GM19239 (cell line): ENCODE data around the gene NOD1.

ENCODE experiments used
- DNase-seq: peaks from one replicate; pipeline ENCODE4 v3.0.0; 2011; ENCODE audit warnings: low spot score; ENCODE audit not compliant: insufficient read length
- FAIRE-seq: peaks from 2 replicates; lab custom pipeline; 2011; peaks lifted over from hg19 to GRCh38; lab: Jason Lieb, UNC

Gene NOD1

DNA sequence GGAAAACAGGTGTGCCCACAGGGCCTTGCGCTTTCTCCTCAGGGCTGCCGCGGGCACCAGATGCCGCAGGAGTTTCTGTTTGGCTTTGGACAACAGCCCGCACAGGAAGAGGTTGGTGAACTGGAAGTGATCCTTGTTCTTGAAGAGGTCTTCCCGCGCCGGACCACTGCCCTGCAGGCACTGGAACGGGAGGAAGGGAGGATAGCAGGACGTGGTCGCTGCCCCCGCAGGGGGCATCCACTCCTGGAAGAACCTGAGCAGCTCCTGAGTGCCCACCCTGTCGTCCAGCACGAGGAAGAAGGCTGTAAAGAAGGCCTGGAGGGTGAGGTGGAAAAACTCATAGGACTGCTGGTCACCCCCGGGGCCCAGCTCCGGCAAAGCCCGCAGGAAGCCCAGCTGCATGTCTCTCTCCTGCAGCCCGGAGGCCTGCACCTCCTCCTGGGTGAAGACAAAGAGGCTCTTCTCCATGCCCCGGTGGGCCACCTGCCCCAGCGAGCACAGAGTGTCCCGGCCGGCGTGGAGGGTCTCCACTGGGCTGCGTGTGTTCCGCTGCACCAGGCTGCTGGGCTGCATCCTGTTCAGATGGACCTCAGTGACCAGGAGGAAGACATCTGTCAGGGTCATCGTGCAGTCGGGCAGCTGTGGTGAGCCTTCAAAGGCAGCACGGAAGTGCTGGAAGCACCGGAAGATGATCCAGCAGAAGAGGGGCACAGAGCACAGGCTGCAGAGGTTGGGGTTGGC, 26.9 kb downstream of the NOD1 start:
- no peak for FAIRE-seq
- DNase-seq: no peak

DNA sequence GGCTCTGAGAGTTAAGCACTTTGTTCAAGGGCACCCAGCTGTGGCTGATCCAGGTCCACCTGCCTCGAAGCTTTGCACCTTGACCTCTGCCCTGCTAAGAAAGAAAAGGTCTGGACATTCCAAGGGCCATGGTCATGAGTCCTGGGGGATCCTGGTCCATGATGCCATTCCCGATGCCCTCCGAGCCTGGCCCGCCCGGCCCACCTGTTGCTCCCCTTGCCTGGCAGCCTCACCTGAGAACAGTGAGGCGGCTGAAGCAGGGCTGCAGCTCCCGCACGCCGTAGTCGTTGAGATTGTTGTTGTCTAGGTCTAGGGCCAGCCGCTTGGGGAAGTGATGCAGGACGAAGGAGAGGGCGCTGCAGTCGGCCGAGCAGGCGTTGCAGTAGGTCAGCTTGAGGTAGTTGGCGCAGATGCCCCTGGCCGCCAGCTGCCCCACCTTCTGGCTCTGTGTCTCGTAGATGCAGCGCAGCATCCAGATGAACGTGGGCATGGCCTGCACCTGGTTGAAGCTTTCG, 27.5 kb downstream of the NOD1 start:
- DNase-seq (no peak), FAIRE-seq (no peak)

DNA sequence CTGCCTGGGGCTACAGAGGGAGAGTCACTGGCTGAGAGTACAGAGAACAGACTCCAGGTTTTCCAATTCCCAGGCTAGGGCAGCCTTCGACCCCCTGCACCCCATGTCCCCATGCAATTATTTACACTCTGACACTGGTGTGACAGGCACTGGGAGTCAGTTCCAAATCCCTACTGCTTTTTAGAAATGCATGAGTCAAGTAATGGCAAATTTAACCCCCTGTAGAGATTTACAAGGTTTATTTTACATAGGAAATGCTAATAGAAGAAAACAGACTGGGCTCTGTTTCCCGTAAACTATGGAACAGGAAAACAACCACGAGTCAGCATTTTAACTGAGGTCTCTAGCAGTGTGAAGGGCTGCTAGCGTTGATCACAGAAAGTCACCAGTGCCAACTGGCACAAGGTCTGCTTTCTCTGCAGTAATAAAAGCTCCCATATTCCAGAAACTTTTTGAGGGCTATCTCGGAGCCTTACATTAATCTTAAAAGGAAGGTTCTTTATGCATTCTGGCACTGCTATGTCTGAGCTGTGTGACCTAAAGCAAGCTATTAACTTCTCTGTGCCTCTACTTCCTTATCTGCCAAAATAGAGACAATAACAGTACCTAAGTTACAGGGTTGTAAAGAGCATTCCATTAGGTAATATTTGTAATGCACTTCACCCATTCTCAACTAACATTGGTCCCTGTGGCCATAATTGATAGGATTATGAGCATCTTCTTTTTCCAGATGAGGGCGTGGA, 28.2 kb downstream of the NOD1 start:
- DNase-seq: no peak

DNA sequence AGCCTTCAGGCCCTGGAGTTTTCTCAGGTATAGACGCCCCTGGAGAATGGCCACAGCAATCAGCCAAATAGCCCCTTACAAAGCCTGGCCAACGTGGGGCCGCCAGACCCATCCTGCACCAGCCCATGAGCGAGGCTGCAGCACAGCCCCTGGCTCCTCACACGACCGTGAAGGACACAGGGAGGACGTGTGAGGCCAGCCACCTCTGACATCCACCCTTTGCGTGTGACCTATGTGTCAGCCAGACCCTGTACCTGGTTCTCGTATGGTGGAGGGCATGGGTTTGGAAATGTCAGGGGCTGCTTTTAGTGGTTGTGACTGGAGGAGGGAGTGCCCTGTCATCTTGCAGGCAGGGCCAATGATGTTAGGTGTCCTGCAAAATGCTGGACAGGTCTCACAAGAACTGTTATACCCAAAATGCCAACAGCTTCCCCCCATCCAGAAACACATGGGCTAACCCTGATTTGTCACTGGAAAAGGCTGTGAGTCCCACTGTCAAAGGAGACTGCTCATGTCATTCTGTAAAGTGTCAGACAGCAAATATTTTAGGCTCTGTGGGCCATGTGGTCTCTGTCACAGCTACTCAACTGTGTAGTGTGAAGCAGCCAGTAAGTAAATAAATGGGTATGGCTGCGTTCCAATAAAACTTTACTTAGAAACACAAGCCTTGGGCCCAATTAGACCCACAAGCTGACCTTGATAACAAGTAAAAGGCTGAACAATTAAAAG, 30.0 kb downstream of the NOD1 start:
- no peak for FAIRE-seq
- no peak for DNase-seq

More for the DNA sequence above, 28.2 kb downstream of the NOD1 start:
- FAIRE-seq: no peak

DNA sequence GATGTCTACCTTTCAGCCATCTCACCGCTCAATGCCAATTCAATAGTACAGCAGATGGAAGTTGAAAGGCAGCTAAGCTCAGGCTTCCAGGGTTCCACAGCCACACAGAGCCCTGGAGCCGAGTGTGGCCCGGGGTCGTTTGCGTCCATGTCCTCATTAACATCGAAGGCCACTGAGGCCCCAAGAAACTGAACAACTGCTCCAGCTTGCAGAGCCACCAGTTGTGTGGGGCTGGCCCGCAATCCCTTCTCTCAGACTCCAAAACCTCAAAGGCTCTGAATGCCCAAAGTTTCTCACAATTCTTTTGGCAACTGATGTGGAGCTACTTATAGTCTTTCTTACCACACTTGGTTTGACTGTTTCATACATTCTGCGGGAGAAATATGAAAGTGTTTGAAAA, 31.1 kb downstream of the NOD1 start:
- FAIRE-seq: no peak

DNA sequence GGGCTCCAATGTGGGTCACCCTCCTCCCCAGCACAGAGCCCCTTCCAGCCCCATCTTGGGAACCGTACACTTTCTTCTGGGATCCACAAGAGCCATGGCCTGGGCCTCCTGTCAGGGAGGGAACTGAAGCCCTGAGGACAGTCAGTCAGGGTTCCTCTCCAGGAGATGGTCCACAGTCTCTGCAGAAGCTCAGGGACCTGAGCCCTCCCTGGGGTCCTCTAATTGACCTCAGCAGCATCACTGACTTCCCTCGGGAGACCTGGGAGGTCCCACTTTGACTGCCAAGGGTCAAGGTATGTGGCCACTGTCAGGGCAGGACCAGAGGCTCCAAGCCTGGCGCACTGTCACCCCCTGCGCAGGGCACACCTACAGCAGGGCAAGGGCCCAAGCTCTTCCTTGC, 32.3 kb downstream of the NOD1 start:
- FAIRE-seq (no peak), DNase-seq (no peak)

More for the DNA sequence above, 31.1 kb downstream of the NOD1 start:
- no peak for DNase-seq

DNA sequence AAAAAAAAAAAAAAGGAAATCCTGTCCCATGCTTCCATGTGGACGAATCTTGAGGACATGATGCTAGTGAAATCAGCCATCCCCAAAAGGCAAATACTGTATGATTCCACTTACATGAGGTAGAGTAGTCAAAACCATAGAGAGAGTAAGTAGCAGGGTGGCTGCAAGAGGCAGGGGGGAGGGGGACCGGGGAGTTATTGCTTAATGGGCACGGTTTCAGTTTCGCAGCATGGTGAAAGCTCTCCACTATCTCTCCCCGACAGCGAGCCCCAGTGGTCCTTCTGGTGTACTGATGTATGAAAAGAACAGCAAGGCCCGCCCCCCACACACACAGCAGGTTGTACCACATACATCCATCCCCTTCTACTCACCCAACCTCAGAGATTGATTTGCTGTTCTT, 32.8 kb downstream of the NOD1 start:
- FAIRE-seq: peak; percentile 92

DNA sequence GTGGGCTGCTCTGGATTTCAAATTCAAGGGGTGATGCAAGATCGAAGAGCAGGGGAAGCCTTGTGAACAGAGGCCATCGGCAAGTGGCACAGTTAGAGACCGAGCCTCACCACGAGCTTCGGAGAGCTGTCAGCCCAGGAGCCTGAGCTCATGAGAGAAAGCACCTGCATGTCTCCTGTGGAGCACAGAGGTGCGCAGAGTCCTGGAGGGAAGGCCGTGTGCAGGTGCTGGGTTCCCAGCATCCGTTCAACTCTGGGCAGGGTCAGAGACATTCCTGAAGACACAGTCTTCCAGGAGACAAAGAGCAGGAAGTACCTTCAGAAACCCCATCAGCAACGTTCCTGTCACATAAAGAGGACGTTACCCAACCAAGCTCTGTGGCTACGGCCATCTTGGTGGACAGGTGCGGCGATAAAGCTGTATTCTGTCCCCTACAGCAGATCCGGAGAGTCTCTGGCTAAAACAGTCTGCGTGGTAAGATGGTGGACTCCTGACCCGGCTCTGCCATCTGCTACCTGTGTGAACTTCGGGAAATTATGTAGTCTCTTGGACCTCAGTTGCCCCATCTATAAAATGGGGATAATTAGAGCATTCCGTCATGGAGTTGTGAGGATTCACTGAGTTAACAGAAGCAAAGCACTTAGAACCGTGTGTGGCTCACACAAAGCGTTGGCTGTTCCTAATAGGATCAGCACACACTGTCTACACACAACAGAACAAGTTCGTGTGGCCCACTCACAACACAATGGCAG, 40.6 kb downstream of the NOD1 start:
- FAIRE-seq (no peak), DNase-seq (no peak)

More for the DNA sequence above, 32.8 kb downstream of the NOD1 start:
- DNase-seq: peak; percentile 89

DNA sequence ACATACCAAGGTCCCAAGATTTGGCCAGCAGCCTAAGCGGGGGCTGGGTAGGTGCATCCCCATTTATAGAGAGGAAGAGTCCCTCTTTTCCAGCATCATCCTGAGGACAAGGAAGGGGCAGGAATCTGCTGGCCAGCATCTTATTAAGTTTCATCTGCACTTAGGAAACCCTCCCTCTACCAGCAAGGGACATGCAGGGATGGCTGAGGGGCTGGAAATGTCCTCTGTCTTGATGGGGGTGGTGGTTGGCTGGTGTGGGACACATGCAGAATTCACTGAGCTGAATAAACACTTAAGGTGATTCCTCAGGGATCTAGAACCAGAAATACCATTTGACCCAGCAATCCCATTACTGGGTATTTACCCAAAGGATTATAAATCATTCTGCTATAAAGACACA, 42.1 kb downstream of the NOD1 start:
- DNase-seq: no peak
- FAIRE-seq: no peak

DNA sequence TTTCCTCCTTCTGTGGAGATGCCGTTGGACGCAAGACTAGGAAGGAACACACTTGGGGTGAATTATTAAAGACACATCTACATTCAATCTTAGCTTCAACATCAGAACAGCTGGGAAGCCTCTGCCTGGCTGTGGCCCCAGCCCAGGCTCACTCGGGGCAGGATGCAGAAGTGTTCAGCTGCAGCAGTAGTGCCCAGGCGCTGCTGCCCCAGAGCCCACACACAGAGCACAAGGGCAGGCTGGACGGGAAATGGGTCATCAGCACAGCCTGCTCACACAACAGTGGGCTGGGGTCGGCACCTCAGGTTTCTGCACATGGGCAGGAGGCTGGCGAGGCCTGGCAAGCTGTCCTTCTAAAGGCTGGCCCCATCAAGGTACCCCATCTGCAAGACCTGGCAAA, 42.5 kb downstream of the NOD1 start:
- DNase-seq (no peak), FAIRE-seq (no peak)

DNA sequence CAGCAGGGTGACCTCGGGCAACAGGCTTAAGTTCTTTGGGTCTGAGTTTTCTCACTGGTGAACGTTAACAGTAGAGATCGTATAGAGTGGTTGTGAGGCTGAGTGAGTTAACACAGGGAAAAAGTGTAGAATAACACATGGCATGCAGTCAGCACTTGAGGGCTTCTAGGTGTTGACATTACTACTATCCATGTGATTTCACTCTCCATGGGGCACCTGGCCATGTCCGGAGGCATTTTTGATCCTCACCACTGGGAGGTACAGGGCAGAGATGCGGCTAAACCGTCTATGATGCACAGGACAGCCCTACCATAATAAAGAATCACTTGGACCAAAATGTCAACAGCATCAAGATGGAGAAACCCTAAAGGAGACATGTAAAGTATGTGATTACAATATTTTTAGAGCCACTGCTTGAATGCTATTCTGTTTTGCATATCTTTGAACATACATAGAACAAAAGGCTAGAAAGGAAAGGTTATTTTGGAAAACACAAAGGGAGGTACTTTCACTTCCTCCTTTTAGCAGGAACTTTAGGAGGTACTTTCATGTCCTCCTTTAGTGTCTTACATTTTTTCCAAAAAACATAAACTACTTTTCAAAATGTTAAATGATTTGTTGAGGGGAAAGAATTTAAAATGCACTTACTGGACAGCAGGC, 44.3 kb downstream of the NOD1 start:
- DNase-seq (no peak), FAIRE-seq (peak; percentile 42)

DNA sequence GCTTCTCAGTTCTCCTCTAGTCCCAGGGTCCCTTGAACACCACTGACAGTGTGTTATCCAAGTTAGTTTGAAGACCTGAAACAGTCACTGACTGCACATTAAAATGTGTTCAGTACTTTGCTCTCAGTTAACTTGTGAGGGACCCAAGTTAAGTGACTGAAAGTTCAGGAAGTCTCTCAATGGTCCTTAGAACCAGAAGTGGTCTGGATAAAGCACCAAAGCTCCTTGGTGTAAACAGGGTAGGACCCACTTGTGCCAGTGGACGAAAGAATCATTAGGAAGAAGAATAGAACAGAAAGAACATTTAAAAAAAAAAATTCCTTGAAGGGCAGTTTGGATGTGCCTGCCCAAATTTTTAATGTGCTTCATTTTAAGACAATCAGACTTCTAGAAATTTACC, 45.1 kb downstream of the NOD1 start:
- no peak for FAIRE-seq
- no peak for DNase-seq

DNA sequence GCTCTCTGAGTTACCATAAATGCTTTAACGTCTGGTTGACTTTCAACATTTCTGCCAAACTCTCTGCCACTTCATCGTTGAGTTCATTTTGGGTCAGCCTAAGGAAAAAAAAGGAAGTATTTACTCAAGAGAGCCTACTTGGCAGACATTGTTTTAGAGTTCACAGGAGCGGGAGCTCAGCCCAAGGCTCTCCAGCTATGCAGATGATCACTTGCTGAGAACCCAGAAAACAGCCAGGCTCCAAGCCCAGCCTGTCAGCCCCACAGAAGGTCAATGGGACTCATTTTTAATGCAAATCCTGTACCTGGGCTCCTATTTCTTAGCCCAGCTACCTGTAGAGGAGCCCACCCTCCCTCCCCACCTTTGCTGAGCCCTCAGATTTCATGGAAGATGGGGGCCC, 45.5 kb downstream of the NOD1 start:
- FAIRE-seq (no peak), DNase-seq (no peak)

DNA sequence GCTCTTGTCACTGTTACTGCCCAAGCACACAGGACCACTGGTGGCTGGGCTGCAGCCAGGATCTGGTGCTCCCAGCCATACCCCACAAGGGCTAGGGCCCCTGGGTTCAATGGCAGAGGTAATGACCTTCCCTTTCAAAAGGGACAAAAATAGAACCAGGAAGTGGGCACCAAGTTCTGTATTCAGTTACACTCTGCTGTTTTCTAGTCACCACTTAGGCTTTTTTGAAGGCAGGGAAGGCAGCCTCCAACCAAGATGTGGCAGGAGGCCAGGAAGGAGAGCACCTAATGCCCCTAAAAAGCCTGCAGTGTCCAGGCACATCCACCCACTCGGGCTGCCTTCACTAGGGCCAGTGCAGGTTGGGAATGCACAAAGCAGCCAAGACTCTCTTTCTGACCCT, 47.8 kb downstream of the NOD1 start:
- no peak for DNase-seq
- peak; percentile 4 for FAIRE-seq

DNA sequence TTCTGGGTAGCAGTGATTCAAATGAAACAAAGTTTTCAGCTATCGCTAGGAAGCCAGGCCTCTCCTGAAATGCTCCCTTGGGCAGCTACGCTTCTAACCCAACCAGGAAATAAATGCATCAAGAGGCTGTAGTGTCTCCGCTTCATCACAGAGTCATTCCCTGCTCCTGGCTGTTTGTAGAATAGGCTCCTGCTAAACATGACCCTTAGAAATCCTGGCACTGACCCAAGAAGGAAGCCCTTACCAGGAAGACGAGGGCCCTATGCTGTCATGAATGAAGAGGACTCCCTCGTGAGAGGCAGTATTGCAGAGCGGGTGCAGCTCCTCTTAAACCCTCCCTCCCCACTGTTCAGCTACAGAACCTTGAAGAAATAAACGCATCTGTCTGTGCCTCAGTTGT, 48.3 kb downstream of the NOD1 start:
- FAIRE-seq: no peak
- DNase-seq: no peak

DNA sequence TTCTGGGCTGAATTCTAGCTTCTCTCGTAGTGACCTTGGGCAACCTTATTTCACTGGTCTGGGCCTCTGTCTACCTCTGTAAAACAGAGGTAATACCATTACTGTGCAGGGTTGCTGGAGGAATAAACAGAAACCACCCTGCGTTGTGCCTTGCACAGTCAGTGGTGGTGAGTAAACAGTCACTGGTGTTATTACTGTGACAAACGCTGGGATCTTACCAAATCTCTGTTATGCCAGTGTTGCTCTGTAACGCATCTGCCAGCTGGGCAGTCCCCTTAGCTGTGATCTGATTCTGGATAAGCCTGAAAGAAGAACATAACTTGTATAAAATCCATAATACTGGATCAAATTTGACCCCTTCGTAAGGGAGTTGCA, 49.4 kb downstream of the NOD1 start:
- FAIRE-seq: no peak
- DNase-seq: no peak

DNA sequence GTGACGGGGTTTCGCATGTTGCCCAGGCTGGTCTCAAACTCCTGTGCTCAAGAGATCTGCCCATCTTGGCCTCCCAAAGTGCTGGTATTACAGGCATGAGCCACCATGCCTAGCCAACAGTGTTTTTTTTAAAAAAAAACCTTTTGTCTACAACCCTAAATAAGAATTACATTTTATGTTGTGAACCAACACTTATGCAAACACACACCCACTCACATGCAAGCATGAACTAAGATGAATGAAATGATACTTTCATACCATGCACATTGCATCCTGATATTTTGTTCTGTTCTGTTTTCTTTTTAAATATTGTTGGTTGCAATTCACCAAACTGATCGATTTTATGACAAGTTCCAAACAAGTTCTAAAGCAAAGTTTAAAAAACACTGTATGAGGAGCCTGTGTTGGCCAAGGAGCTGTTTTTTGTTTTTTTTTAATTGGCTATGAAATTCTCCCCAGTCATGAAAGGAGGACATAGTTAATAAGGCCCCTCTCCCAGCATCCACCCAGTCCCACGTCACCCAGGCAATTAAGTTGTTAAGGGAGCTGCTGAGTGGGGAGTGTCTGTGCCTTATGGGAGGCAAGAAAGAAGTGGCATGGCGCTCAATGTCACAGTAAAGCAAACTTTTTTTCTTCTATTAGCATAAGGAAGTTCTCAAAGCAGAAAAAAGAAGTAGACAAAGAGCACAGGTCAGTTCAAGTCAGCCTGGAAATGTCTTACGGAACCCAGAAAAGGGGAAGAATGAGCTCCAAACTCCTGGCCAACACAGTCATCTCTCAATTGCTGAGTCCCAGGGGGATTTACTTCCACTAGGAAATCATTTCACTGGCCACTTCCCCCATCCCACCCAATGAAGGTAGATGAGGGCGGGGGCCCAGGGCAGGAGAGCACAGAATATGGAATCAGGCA, 50.1 kb downstream of the NOD1 start:
- no peak for FAIRE-seq

DNA sequence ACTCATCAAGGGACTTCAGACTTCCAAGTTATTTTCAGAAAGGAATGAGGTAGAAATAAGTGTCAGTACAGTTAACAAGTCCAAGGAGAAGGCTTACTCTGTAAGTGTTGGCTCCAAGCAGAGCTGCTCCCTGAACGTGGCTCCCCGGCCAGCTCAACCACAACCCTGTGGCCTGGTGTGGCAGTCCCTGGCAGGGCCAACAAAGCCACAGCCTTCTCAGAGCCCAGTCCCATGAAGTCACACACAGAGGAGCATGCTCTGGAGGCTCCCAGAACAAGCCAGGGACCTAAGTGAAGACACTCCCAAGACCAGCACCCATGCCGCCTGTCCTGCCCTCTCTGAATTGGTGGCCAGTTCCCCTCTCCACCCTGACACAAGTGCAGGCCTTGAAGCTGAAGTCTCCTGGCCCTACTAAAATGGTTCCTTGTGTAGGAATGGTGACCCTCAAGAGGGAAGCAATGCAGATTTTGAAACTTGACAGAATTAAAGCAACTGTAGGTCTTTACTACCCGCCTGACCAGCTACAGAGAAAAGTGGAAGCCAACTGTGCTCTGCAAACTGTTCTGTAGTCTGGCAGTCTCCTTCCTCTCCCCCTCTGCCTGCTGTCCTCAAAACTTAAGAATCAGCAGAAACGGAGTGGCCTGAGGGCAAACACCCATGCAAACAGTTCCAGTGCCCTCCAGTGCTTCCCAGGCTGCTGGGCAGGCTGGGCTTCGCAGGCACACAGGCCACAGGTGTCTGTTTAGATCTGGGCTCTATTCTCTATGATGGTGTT, 51.1 kb downstream of the NOD1 start:
- FAIRE-seq (no peak), DNase-seq (no peak)

More for the DNA sequence above, 50.1 kb downstream of the NOD1 start:
- no peak for DNase-seq
